B cell (primary cell): ENCODE data around the gene CCL11. TPM values are rescaled to one million over a fixed set of nuclear protein-coding genes. Genes with fewer than 3 reads are reported as not detected.

Source experiments
- ATAC-seq: fragments of 200-7000 bp; cut with Tn5 transposase; one replicate; pipeline ENCODE4 v1.10.0; 2021; ENCODE audit warnings: low read depth, mild to moderate bottlenecking, moderate number of reproducible peaks, moderate library complexity
- CTCF ChIA-PET: fragments of 350-600 bp; sonication (Branson Sonifier 250); formaldehyde crosslinking; loops from one replicate; lab custom pipeline; 2021; ENCODE audit warnings: antibody characterized with exemption, inconsistent platforms; lab: Charles Lee
- POLR2A ChIA-PET: fragments of 350-600 bp; sonication (Branson Sonifier 250); formaldehyde crosslinking; loops from one replicate; lab custom pipeline; 2021; ENCODE audit warnings: antibody characterized with exemption; lab: Charles Lee
- DNase-seq: peaks from one replicate; pipeline ENCODE4 v3.0.0; 2013
- H2AFZ ChIP-seq: 2 replicates; pipeline ENCODE4 v1.6.1; 2012; ENCODE audit warnings: mild to moderate bottlenecking, low read depth, low read length; ENCODE audit not compliant: insufficient read depth, poor library complexity, severe bottlenecking
- H3K27ac ChIP-seq, 2 donors: 1 replicate in 1 of 2; 2 replicates in 1 of 2; pipeline ENCODE4 v1.5.1; 2012 to 2013; ENCODE audit warnings: low read length in 2 of 2, mild to moderate bottlenecking in 2 of 2, moderate library complexity in 1 of 2
- H3K27me3 ChIP-seq, 4 experiments: fragments of 200-600 bp in 1 of 4; sonication (generic) in 1 of 4; replicated peaks in 1 of 4; 1 replicate in 2 of 4; 2 replicates in 2 of 4; pipeline versions ENCODE4 v1.6.1 to v1.7.0; 2013 to 2016; ENCODE audit warnings: low read length in 3 of 4, mild to moderate bottlenecking in 2 of 4, mixed read lengths in 1 of 4, moderate library complexity in 1 of 4; ENCODE audit not compliant: insufficient read depth in 4 of 4, control insufficient read depth in 3 of 4; ENCODE audit errors: control extremely low read depth in 1 of 4
- H3K36me3 ChIP-seq, 2 experiments: replicated peaks in 1 of 2; 1 replicate in 1 of 2; 2 replicates in 1 of 2; pipeline versions ENCODE4 v1.6.1 to v1.7.1; 2013; ENCODE audit warnings: low read length in 1 of 2; ENCODE audit not compliant: insufficient read depth in 2 of 2, control insufficient read depth in 1 of 2; ENCODE audit errors: control extremely low read depth in 1 of 2, extremely low read depth in 1 of 2
- H3K4me1 ChIP-seq, 2 donors: fragments of 200-600 bp in 1 of 2; sonication (generic) in 1 of 2; 1 replicate in 1 of 2; 2 replicates in 1 of 2; pipeline versions ENCODE4 v1.5.1 to v1.6.1; 2013 to 2017; ENCODE audit warnings: low read length in 2 of 2; ENCODE audit not compliant: control insufficient read depth in 2 of 2, insufficient read depth in 2 of 2
- H3K4me2 ChIP-seq: replicated peaks from 2 replicates; pipeline ENCODE3; 2012; ENCODE audit warnings: mild to moderate bottlenecking, low read depth, low read length; ENCODE audit not compliant: poor library complexity, severe bottlenecking
- H3K4me3 ChIP-seq, 5 experiments: fragments of 200-600 bp in 1 of 5; sonication (generic) in 1 of 5; 1 replicate in 3 of 5; 2 replicates in 2 of 5; pipeline versions ENCODE4 v1.5.1 to v1.7.0; 2011 to 2016; ENCODE audit warnings: low read length in 4 of 5, mild to moderate bottlenecking in 4 of 5, low read depth in 2 of 5, control low read depth in 1 of 5, moderate library complexity in 1 of 5; ENCODE audit not compliant: insufficient read depth in 1 of 5; ENCODE audit errors: control extremely low read depth in 1 of 5, extremely low read depth in 1 of 5
- H3K79me2 ChIP-seq: fragments of 200-600 bp; sonication (generic); one replicate; pipeline ENCODE4 v1.6.0; 2016; ENCODE audit warnings: low read length; ENCODE audit not compliant: control insufficient read depth, insufficient read depth
- H3K9ac ChIP-seq: fragments of 200-600 bp; sonication (generic); 2 replicates; pipeline ENCODE4 v1.6.1; 2017; ENCODE audit warnings: mild to moderate bottlenecking, low read length, moderate library complexity
- H3K9me3 ChIP-seq, 3 donors: one replicate each; pipeline versions ENCODE4 v1.6.1 to v1.7.1; 2013; ENCODE audit warnings: low read length in 2 of 3; ENCODE audit not compliant: control insufficient read depth in 2 of 3, insufficient read depth in 1 of 3; ENCODE audit errors: control extremely low read depth in 1 of 3
- H4K20me1 ChIP-seq: 2 replicates; pipeline ENCODE4 v1.6.0; 2012; ENCODE audit warnings: mild to moderate bottlenecking, low read length; ENCODE audit not compliant: insufficient read depth, control insufficient read depth, poor library complexity, severe bottlenecking
- H3K27ac Mint-ChIP-seq: one replicate; pipeline ENCODE4 v1.8.0; 2021; ENCODE audit warnings: mixed read lengths
- H3K27me3 Mint-ChIP-seq: one replicate; pipeline ENCODE4 v1.8.0; 2021; ENCODE audit warnings: mixed read lengths
- H3K4me1 Mint-ChIP-seq: one replicate; pipeline ENCODE4 v1.8.0; 2021; ENCODE audit warnings: mixed read lengths
- H3K4me3 Mint-ChIP-seq: one replicate; pipeline ENCODE4 v1.8.0; 2021; ENCODE audit warnings: mixed read lengths
- H3K9me3 Mint-ChIP-seq: one replicate; pipeline ENCODE4 v1.8.0; 2022; ENCODE audit warnings: mixed read lengths; ENCODE audit not compliant: insufficient read depth
- CTCF ChIP-seq: fragments of 200-600 bp; IDR thresholded peaks from one replicate; pipeline ENCODE4 v1.8.0; 2022; ENCODE audit warnings: antibody characterized with exemption, mild to moderate bottlenecking
- EZH2 ChIP-seq: IDR thresholded peaks from 2 replicates; pipeline ENCODE4 v1.6.1; 2012; ENCODE audit warnings: borderline replicate concordance, low read depth, mild to moderate bottlenecking, moderate library complexity, low read length; ENCODE audit not compliant: insufficient read depth, poor library complexity, severe bottlenecking
- WGBS: methylation state at CpG from one replicate; pipeline ENCODE4 v1.1.5; 2013; ENCODE audit warnings: missing lambda C conversion rate; ENCODE audit not compliant: insufficient coverage; 5-methylcytosine and 5-hydroxymethylcytosine counted together
- intact Hi-C: fragments of 100-400 bp; cut with micrococcal nuclease; formaldehyde crosslinking; loops from one replicate; pipeline ENCODE4 v1.10.0; 2022
- polyA plus RNA-seq: library from polyadenylated mRNA; depleted of rRNA; stranded (reverse); fragments of >200 nt; gene quantifications from 2 replicates; pipeline ENCODE4 v1.2.3, GENCODE V29; 2012
- total RNA-seq, 2 donors: library from RNA; stranded (reverse); fragments of 120-200 nt in 1 of 2; gene quantifications; 1 replicate in 1 of 2; 2 replicates in 1 of 2; pipeline versions ENCODE4 v1.2.3 to v1.2.4, GENCODE V29; 2013 to 2022

CCL11 gene
- total and polyA plus RNA-seq, 2 donors (not counting 1 experiment from before 2014, with no cell fraction given) = not detected

GRCh38 chr17:34269969-34270368, 15.6 kb upstream of the CCL11 start, which contains the start of gene CCL7:
Gene CCL7, plus strand, starts transcription at chr17:34270221. Its CDS starts 70 bp downstream, at chr17:34270291.
- ChIA-PET POLR2A (no interaction called here), CTCF (no interaction called here)
- Mint-ChIP-seq H3K4me1 (no peaks in the 10 kb centered on the region), H3K27me3 (peaks cover 68% of the 10 kb centered on the region), H3K9me3 (no peaks in the 10 kb centered on the region), H3K27ac (no peak within 1 kb of the TSS), H3K4me3 (no peak within 1 kb of the TSS)
- ATAC-seq (no peak), DNase-seq (no peak)
- Histone ChIP-seq H3K9ac (no peak within 1 kb of the TSS), H3K4me1 (no peaks in the 10 kb centered on the region), H3K79me2 (no peaks in the 10 kb centered on the region), H3K4me3 (no peak within 1 kb of the TSS), H2AFZ (no peak within 1 kb of the TSS), H3K36me3 (no peaks in the 10 kb centered on the region), H3K4me2 (no peak within 1 kb of the TSS), H3K27me3 (peaks cover 0 to 17% (median 10%) of the 10 kb centered on the region in 4 experiments), H3K9me3 (no peaks in the 10 kb centered on the region), H3K27ac (no peak within 1 kb of the TSS), H4K20me1 (no peaks in the 10 kb centered on the region)
- TF ChIP-seq CTCF (no peak), EZH2 (no peak)
- 20% methylated on average over 1 of the region's 1 CpG for WGBS
- intact Hi-C loops = no loop called here

- CTCF ChIA-PET = no interaction called here
- peaks cover 0 to 9% (median 7%) of the 10 kb centered on the region in 4 experiments for H3K27me3 ChIP-seq
- no CpG with 5 or more reads among the region's 1 CpG for WGBS
Measured at GRCh38 chr17:34275881-34276280, 9.7 kb upstream of the CCL11 start.

More at GRCh38 chr17:34275881-34276280, 9.7 kb upstream of the CCL11 start:
- Histone ChIP-seq H3K4me3 (no peak overlapping the region), H3K9me3 (no peaks in the 10 kb centered on the region), H3K27ac (no peak overlapping the region), H4K20me1 (no peaks in the 10 kb centered on the region), H3K36me3 (no peaks in the 10 kb centered on the region), H3K9ac (no peak overlapping the region), H3K4me1 (no peaks in the 10 kb centered on the region), H2AFZ (no peak overlapping the region), H3K4me2 (no peak overlapping the region), H3K79me2 (no peaks in the 10 kb centered on the region)
- POLR2A ChIA-PET = no interaction called here
- DNase-seq (no peak), ATAC-seq (no peak)
- Mint-ChIP-seq H3K4me3 (no peak overlapping the region), H3K9me3 (no peaks in the 10 kb centered on the region), H3K4me1 (no peaks in the 10 kb centered on the region), H3K27me3 (peaks cover 67% of the 10 kb centered on the region), H3K27ac (no peak overlapping the region)
- TF ChIP-seq CTCF (no peak), EZH2 (no peak)
- intact Hi-C loops = no loop called here
